GM19238 (cell line): Measurements from ENCODE around the gene PITPNC1.
"Not testable (repeated sequence)": the region's sequence is repeated elsewhere in the genome, so short reads cannot be mapped to it uniquely, and the experiment has no call there.

Source experiments
- DNase-seq: peaks from one replicate; pipeline ENCODE4 v3.0.0; 2011; ENCODE audit warnings: low spot score; ENCODE audit not compliant: insufficient read length

PITPNC1 gene

DNA sequence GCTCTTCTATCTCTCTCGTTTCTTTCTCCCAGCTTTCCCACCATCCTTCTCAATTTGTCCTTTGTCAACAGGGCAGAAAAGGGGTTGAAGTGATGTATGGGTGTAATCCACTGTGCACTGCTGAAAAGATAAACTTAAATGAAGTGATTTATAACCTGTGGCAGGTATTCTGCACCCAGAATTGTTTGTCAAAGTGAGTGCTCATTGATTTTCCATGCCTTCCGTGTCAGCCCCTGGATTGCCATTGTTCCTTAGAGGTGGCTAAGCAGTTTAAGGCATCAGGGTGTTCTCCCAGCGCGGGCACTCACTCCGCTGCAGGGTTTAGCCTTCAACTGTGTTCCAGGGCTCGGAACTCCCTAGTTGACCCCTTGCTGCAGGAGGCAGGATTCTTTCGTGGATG, 82.9 kb downstream of the PITPNC1 start:
- DNase-seq, result no peak

DNA sequence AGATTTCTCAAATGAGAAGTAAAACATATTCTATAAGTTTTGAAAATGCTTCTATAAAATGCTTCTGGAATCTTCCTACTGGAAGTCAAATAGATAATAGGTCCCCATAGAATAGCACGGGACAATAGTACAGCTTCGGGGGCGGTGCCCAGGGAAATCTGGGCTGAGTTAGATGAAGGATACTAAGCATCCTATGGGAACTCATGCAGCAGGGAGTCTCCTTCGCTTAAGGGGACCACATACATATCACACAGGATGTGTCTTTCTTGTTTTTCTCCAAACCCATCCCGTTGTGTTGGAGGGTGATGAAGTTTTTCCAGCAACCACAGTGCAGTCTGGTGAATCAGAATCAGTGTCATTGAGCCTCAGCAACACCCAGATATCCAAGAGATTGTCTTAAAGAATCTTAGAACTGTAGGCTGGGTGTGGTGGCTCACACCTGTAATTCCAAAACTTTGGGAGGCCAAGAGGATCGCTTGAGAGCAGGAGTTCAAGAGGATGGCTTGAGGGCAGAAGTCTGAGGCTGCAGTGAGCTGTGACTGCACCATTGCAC, 84.2 kb downstream of the PITPNC1 start:
- DNase-seq, result no peak

DNA sequence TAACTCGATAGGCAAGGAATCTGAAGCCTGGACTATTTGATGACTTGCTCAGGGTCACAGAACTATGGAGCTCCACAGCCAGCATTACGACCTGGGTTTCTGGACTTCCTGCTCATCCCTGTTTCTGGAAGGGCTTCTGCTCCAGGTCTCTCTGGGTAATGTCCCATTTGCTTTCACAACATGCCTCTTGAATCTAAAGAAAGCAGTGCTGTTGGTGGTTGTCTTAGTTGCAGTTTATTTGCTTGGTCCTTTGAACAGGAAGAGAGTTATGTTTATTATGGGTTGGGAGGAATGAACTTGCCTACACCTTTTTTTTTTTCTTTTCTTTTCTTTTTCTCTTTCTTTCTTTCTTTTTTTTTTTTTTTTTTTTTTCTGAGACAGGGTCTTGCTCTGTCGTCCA, 84.8 kb downstream of the PITPNC1 start:
- DNase-seq, result no peak

DNA sequence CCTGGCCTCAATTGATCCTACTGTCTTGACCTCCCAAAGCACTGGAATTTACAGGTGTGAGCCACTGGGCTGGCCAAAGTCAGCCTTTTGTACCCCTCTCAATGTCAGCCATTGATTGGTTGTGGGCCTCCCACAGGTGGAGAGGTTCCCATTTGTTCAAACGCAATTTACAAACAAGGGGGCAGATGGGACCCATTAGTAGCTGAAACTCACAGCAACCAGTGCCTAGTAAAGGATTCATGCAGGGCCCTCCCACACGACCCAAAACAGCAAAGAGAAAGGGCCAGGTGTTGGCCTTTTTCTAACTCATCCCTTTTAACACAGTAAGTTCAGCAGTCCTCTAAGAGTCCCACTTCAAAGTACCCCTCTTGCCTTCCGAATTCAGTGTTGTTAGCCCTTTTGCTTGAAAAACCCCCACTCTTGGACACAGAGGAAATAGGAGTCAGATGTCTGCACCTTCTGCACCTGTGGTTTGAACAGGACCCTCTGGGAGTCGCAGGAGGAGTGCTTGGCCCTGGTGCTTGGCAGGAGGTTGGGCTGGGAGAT, 89.2 kb downstream of the PITPNC1 start:
- DNase-seq, result no peak

DNA sequence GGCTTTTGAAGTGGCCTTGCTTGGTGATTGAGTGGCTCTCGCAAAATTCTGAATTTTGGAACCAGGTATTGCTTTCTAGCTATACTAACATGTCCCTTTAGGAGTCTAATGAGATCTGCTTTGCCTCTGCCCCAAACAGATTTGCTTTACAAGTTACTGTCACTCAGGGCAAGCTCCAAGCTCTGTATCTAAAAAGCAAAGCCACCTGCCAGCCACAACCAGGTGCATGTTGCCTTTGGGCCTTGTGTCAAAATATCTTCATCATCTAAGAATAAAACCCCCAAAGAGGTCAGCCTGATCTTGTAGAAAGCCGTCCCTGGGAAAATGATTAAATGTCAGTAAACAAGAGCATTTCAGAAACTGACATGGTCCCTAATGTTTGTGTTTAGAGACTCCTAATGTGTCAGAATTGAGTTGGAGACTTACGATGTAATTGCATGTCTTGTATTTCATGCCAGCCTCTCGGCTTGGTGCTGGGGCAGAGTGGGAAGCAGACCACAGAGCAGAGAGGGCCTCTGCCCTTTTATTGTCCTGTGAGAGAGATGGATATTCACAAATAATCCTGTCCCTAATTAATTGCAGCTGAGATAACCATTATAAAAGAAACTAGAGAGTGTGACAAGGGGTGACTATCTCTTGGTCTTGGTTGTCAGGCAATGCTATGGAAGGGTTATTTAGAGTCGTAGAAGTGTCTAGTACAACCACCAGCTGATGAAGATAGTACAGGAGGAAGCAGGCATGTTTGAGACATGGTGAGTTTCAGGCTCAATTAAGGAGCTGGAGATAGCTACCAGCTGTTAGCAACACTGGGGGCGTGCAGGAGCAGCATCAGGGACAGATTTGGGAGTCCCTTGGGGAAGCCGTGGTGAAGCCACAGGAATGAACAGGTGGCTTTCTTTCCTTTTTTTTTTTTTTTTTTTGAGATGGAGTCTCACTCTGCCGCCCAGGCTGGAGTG, 90.7 kb downstream of the PITPNC1 start:
- peak; percentile 19 for DNase-seq

DNA sequence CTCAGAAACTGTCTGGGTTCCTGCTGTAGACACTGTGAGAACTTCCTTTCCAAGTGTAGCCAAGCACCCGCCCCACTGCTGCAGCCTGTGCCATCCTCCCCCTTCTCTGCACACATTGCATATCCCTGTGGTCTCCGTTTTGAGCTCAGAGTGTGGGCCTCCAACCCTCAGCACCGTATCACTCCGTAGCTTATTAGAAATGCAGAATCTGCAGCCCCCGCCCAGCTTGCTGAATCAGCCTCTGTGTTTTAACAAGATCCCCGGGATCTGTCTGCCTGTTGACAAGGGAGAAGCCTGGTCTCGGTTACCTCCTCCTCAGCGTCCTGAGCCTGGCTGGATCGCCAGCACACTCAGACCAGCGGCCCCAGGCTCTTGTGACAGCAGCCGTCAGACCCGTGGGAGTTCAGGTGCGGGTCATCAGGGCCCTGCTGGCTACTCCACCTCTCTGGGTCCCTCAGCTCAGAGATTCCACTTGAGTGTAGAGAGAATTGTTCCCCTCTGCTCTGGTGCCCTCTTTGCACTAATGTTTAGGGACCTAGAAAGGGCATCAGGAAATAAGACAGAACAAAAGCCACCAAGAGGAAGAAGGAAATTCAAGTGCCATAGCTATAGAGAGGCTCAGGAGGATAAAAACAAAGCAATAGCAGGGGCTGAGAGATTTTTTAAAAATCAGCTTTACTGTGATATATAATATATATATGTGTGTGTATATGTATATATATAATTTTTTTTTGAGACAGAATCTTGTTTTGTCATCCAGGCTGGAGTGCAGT, 92.3 kb downstream of the PITPNC1 start:
- DNase-seq, result no peak

DNA sequence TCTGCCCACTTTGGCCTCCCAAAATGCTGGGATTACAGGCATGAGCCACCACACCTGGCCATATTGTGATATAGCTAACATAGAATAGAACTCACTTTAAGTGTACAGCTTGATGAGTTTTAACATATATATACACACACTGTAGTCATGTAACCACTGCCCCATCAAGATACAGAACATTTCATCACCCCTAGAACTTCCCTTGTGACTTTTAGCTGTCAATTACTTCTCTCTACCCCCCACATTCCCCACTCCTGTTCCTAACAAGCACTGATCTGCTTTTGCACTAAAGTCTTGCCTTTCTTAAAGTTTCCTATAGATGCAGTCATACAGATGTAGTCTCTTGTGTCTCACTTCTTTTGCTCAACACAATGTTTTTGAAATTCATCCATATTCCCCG, 93.1 kb downstream of the PITPNC1 start:
- no peak for DNase-seq

DNA sequence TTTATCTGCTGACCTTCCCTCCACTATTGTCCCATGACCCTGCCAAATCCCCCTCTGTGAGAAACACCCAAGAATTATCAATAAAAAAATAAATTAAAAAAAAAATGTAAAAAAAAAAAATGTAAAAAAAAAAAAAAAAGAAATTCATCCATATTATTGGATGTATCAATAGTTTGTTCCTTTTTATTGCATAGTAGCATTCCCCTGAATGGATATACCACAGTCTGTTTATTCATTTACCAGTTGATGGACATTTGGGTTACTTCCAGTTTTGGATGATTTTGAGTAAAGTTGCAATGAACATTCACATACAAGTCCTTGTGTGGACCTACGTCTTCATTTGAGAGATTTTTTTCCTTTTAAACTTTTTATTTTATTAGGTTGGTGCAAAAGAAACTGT, 94.0 kb downstream of the PITPNC1 start:
- DNase-seq, result no peak

DNA sequence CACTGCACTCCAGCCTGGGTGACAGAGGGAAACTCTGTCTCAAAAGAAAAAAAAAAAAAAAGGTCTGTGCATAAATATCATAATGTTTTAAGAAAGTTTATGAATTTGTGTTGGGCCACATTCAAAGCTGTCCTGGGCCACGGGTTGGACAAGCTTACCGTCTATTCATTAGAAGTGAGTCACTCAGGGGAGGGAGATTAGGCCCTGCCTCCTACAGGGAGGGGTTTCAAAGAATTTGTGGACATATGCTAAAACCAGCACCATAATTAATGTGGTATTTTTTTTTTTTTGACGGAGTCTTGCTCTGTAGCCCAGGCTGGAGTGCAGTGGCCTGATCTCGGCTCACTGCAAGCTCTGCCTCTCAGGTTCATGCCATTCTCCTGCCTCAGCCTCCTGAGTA, 95.5 kb downstream of the PITPNC1 start:
- not testable (repeated sequence) for DNase-seq

DNA sequence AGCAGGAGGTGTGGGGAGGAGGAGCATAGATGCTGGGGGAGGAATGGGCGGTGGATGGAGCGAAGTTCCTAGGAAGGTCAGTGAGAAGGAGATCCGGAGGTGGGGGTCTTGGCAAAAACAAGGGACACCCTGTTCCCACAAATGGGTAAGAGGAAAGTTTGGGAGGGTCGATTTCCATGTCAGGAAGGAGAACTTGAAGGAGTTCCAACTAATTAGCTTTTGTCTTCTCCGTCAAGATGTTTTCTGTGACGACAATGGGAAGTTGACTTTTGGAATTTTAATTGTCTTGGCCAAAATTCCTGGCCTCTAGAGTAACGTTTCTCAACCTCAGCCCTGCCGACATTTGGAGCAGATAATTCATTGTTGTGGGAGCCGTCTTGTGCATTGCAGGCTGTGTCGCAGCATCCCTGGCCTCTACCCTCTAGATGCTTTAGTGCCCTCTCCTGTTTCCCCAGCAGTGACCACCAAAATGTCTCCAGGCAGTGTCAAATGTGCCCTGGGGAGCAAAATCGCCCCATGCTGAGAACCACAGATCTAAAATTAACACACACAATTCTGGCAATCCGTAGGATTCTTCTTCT, 97.1 kb downstream of the PITPNC1 start:
- no peak for DNase-seq

DNA sequence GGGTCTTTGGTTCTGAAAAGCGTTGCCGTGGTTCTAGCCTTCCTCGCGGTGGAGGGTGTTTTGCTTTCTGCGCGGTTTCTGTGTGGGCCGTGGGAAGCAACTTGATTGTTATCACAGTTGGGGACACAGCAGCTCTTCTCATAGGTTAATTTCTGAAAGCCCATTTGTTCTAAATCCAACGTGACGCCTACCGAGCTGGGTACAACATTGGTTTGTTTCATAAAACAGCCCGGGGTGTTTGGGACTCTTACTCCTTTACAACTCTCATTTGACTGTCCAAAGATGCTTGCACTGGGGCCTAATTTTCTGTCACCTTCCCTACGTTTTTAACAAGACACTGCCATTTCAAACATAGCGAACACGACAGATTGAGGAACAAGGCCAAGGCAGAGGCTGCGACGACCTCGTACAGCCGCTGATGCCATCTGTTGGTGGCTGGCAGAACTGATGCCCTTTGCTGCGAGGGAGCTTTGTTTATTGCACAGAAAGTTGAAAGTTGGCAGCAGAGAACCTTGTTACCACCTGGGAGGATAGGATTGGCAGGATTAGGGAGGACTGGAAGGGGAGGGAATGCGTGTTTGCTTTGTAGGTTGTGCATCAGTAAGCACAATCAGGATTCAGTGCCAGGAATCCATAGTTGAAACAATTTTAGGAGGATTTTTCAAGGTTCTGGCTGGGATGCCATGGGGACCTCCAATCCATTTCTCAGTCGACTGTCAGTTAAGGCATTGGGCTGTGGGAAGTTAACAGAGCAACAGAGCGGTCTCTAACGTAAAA, 98.3 kb downstream of the PITPNC1 start:
- DNase-seq, result peak; percentile 63

DNA sequence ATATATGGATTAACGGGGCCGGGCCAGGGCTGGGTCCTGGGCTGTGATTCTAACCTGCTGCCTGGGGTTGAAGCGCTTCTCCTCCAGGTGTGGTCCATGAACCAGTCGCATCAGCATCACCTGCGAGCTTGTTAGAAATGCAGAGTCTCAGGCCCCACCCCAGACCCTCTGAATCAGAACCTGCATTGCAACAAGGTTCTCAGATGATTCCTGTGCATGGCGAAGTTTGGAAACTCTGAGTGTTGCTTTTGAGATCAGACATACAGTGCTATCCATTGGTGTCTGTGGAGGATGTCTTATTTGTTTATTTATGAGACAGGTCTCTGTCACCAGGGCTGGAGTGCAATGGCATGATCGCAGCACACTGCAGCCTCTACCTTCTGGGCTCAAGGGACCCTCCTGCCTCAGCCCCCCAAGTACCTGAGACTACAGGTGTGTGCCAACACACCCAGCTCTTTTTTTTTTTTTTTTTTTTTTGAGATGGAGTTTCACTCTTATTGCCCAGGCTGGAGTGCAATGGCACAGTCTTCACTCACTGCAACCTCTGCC, 99.8 kb downstream of the PITPNC1 start:
- DNase-seq, result no peak

DNA sequence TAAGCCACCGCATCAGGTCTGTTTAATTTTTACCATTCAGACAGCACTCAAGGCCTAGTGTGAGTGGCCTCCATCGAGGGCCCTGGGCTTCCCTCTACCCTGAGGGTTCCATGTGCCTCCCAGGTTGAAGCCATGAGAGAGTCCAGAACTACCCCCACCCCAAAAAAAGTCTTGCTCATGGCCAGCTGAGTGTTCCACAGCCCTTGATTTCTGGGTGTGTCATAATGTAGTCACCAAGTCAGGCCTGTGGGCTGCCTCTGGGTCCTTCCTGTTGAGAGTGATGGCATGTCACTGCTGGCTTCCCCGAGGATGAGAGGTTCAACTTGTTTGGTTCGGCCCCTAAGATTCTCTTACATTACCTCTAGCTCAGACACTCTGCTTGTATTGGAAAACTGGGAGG, 100.6 kb downstream of the PITPNC1 start:
- no peak for DNase-seq

DNA sequence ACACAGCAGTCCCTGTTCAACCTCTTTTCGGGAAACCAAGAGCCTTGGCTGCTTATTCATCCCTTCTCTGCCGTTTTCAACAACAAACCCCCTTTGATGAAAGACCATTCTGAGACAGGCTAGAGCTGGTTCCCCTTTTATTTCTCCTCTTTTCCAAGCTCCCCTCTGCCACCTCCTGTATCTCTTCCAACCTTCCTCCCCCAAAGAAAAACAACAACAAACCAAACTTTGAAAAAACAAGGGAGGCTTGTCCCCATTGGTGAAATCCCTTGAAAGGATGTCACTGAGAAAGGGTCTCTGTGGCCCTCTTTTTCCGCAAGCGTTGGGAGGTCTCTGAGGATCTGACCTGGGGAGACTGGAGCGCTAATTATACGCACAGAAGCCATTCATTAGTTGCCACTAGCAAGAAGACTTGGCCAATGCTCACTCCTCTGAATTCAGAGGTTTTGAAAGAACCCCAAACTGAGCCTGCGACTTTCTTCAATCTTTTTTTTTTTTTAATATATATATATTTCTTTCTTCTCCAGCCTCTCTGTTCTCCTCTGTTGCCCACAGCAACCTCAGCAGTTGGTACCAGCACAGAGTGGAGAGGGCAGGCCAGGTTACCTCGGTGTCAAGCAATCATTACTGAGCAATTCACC, 101.4 kb downstream of the PITPNC1 start:
- no peak for DNase-seq

DNA sequence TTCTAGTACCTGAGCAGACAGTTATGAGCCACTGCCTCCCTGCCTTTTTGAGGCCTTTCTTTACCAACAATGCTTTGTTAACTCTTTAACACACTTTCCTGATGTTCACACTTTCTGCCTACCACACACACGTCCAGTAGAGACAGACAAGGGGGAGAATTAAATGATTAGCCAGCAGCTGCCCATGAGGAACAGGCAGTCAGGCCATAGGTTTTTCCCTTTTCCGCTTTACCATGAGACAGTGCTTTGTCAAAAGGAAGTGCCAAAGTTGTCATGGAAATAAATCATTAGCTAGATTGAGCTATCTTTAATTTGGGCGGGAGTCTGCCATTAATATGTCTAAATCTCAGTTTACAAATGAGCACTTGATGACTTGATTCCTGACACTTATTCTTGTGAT, 102.1 kb downstream of the PITPNC1 start:
- DNase-seq, result no peak

DNA sequence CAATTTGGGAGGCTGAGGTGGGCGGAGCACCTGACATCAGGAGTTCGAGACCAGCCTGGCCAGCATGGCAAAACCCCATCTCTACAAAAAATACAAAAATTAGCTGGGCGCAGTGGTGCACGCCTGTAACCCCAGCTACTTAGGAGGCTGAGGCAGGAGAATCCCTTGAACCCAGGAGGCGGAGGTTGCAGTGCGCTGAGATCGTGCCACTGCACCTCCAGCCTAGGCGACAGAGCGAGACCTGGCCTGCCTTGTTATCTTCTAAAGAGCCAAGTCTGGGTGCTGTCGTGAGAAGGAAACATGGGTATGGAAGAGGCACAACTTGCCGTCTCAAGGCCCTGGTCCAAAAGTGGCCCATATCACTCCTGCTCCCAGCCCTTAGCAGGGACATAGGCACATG, 103.9 kb downstream of the PITPNC1 start:
- not testable (repeated sequence) for DNase-seq

DNA sequence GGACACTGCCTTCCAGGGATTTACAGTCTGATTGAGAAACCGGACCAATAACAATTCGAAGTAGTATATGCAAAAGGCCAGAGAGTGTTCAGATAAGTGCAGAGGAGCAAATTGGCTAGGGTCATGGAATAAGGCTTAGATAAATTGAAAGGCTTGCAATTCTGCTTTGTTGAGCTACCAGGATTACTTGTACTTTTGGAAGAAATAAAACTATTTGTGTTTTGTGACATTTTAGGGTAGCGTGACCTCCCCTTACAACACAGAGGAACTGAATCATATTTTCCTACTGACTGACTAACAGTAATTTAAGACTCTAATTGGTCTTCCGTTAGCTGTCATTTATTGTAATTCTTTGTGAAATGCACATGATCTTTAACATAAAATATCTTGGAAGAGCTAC, 104.7 kb downstream of the PITPNC1 start:
- DNase-seq, result no peak

DNA sequence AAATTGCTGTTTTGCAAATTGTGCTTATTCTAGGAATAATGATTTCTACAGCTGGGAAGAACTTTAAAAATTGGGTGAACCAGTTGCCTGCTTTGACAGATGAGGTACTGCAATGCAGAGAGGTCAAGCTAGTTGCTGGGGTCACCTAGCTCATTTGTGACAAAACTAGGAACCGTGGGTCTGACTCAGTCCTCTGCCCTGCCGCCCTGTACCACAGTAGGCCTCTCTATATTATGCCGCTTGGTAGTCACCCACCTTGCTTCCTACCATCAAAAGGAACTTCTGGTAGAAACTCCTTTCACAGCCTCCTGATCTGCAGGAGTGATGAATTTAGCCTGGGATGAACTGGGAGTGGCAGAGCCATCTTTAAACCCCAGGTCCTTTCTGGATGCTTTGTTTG, 105.7 kb downstream of the PITPNC1 start:
- DNase-seq, result no peak

DNA sequence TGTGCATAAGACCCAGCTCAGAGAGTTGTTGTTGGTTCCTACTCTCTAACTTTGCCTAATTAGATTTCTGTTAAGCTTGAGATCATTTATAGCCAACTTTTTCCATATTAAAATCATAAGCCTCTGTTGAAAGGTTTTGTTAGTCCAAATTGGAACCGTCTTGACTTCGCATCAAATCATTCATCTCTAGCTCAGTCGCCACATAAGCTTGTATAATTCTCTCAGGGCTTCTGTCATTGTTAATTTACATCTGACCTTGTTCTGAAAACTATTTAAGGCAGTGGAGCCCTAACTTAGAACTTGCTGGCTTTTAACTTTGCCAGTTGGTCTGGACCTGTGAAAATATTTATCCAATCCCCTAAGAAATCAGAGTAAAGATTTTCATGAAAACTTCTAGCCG, 107.2 kb downstream of the PITPNC1 start:
- DNase-seq, result no peak

DNA sequence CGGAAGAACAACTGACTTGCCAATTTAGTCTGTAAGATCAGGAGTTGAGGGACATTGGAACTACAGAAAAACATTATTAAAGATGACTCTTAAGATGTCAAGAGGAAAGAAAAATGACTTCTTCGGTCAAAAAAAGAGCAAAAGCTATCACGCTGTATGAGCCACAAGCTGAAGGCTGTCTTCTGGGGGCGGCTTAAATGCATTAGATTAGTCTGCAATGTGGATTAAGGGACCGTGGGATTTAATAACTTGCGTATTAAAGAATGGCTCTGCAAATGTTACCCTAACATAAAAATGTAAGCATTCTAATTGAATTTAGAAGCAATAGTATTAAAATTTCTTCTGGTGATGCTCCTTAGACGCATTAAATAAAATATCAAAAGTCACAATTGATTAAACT, 108.6 kb downstream of the PITPNC1 start:
- DNase-seq, result no peak
